Stimulated activated naive CD8-positive, alpha-beta T cell treated with anti-CD3 and anti-CD28 coated beads, Interleukin-15, Interleukin-2, amounts not matched to agents 100 ng/mL and 50 ng/mL, for 24 hours (primary cell): Measurements from ENCODE around the gene LGSN.
"Not testable (repeated sequence)": the region's sequence is repeated elsewhere in the genome, so short reads cannot be mapped to it uniquely, and the experiment has no call there.

Source experiments
- H3K27ac Mint-ChIP-seq: one replicate; pipeline ENCODE4 v1.8.0; 2021; ENCODE audit warnings: mild to moderate bottlenecking, mixed read lengths
- H3K27me3 Mint-ChIP-seq: one replicate; pipeline ENCODE4 v1.8.0; 2021; ENCODE audit warnings: mixed read lengths
- H3K36me3 Mint-ChIP-seq: one replicate; pipeline ENCODE4 v1.8.0; 2021; ENCODE audit warnings: low read depth, mixed read lengths
- H3K4me1 Mint-ChIP-seq: one replicate; pipeline ENCODE4 v1.8.0; 2021; ENCODE audit warnings: low read depth, mixed read lengths
- H3K4me3 Mint-ChIP-seq: one replicate; pipeline ENCODE4 v1.8.0; 2021; ENCODE audit warnings: mild to moderate bottlenecking, mixed read lengths
- H3K9me3 Mint-ChIP-seq: one replicate; pipeline ENCODE4 v1.8.0; 2021; ENCODE audit warnings: mixed read lengths

The LGSN gene

DNA sequence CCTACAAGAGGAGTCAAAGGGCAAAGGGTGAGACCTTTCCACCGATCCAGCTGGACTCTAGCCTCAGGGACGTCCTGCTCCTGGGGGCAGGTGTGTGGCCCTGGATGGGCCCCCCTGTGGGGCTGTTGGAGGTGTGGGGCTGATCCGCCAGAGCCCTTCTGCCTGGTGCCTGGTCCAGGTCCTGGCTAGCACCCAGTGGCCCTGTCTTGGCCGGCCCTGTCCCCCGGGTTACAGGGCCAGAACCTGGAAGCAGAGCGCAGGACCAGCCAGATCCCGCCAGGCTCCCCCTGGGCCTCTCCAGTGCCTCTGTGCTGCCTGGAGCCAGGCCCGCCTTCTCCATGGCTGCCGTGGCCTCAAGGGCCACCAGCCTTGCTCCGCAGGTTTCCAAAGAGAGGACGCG is 89.3 kb downstream of the LGSN start:
- H3K36me3 Mint-ChIP-seq, H3K27ac Mint-ChIP-seq, H3K4me3 Mint-ChIP-seq, H3K4me1 Mint-ChIP-seq, H3K9me3 Mint-ChIP-seq, H3K27me3 Mint-ChIP-seq: not testable (repeated sequence)

DNA sequence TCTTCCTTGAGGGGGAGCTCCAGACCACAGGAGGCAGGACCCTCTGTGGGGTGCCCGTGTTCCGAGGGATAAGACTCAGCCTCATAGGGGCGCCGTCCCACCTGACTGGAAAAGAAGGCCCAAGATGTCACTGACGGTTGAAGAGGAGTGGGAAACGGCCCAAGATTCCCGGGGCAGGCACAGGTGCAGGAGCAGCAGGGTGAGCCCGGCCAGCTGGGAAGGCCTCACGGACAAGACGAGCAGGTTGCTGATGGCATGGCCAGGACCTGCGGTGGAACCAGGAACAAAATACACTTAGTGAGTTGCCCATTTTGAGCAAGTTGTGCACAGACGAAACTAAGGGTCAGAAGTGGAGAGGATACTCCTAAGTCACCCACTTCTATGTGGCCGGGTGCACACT is 89.8 kb downstream of the LGSN start:
- H3K4me3 Mint-ChIP-seq, H3K27ac Mint-ChIP-seq, H3K36me3 Mint-ChIP-seq, H3K27me3 Mint-ChIP-seq, H3K4me1 Mint-ChIP-seq, H3K9me3 Mint-ChIP-seq: not testable (repeated sequence)

DNA sequence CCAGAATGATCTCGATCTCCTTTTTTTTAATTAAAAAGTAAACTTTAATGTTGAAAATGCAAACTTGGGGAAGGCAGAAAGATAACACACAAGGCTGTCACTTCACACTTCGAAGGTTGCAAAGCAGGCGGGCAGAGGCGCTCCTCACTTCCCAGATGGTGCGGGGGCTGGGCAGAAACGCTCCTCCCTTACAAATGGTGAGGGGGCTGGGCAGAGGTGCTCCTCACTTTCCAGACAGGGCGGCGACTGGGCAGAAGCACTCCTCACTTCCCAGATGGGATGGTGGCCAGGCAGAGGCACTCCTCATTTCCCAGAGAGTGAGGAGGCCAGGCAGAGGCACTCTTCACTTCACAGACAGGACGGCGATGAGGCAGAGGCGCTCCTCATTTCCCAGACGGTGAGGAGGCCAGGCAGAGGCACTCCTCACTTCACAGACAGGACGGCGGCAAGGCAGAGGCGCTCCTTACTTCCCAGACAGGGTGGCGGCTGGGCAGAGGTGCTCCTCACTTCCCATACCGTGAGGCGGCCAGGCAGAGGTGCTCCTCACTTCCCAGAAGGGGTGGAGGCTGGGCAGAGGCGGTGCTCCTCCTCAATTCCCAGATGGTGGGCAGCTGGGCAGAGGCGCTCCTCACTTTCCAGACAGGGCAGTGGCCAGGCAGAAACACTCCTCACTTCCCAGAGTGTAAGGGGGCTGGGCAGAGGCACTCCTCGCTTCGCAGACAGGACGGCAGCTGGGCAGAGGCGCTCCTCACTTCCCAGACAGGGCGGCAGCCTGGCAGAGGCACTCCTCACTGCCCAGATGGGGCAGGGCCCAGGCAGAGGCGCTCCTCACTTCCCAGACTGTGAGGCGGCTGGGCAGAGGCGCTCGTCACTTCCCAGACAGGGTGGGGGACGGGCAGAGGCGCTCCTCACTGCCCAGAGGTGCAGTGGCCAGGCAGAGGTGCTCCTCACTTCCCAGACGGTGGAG is 91.6 kb downstream of the LGSN start:
- H3K27ac Mint-ChIP-seq, H3K27me3 Mint-ChIP-seq, H3K9me3 Mint-ChIP-seq, H3K4me1 Mint-ChIP-seq, H3K36me3 Mint-ChIP-seq, H3K4me3 Mint-ChIP-seq: not testable (repeated sequence)

DNA sequence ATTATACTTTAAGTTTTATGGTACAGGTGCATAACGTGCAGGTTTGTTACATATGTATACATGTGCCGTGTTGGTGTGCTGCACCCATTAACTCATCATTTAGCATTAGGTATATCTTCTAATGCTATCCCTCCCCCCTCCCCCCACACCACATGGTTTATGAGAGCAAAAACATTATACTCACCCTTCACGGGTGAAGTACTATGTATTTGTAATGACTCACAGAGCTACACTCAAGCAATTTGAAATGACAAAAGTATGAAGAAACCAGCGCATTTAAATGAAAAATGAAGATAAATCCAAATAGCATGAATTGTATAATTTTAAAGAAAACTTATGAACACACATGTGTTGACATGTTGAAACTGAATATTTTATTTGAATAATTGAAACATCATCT is 93.8 kb downstream of the LGSN start:
- H3K36me3 Mint-ChIP-seq, H3K4me3 Mint-ChIP-seq, H3K9me3 Mint-ChIP-seq, H3K4me1 Mint-ChIP-seq, H3K27ac Mint-ChIP-seq, H3K27me3 Mint-ChIP-seq: not testable (repeated sequence)
